K562 (cell line): Measurements from ENCODE around the gene LY6G6D. TPM values are rescaled to one million over a fixed set of nuclear protein-coding genes. Genes with fewer than 3 reads are reported as not detected.

Experiments used
- ADNP ChIP-seq: fragments of 200-800 bp; sonication (Bioruptor generic); IDR thresholded peaks from 2 replicates; pipeline ENCODE4 v1.6.1; 2016; ENCODE audit warnings: missing genetic modification characterization, missing compliant biosample characterization
- CEBPG ChIP-seq, 3 experiments: fragments of 200-800 bp in 1 of 3; sonication (Bioruptor generic) in 1 of 3; sonication (generic) in 1 of 3; formaldehyde crosslinking in 1 of 3; IDR thresholded peaks in 2 of 3; conservative IDR thresholded peaks in 1 of 3; 2 replicates each; pipeline versions ENCODE4 v1.6.1 to v1.8.0; 2016 to 2022; ENCODE audit warnings: missing compliant biosample characterization in 2 of 3, missing genetic modification characterization in 2 of 3, mild to moderate bottlenecking in 1 of 3, missing genetic modification reagents in 1 of 3
- ESRRA ChIP-seq: fragments of 450-650 bp; IDR thresholded peaks from 2 replicates; pipeline ENCODE4 v1.6.1; 2014; ENCODE audit warnings: low read depth, mild to moderate bottlenecking, moderate library complexity, borderline replicate concordance
- ESRRB ChIP-seq: fragments of 250-450 bp; sonication (Bioruptor Pico); IDR thresholded peaks from 2 replicates; pipeline ENCODE4 v1.5.0; 2020; ENCODE audit warnings: mild to moderate bottlenecking, moderate library complexity, borderline replicate concordance
- ILK ChIP-seq: fragments of 450-650 bp; IDR thresholded peaks from 2 replicates; pipeline ENCODE4 v1.6.1; 2016; ENCODE audit warnings: missing genetic modification characterization, low read depth, mild to moderate bottlenecking, missing compliant biosample characterization, moderate library complexity, borderline replicate concordance
- KDM5B ChIP-seq: fragments of 200-600 bp; sonication (generic); IDR thresholded peaks from 2 replicates; pipeline ENCODE4 v1.6.1; 2012; ENCODE audit warnings: low read depth, mild to moderate bottlenecking, moderate library complexity, low read length, control low read depth, inconsistent platforms; ENCODE audit not compliant: insufficient replicate concordance
- NR2F6 ChIP-seq: fragments of 450-650 bp; formaldehyde crosslinking; IDR thresholded peaks from 2 replicates; pipeline ENCODE4 v1.4.0; 2020; ENCODE audit warnings: mild to moderate bottlenecking
- ZNF165 ChIP-seq: fragments of 250-450 bp; sonication (Bioruptor Pico); IDR thresholded peaks from 2 replicates; pipeline ENCODE4 v1.4.0; 2020; ENCODE audit warnings: borderline replicate concordance
- ZNF586 ChIP-seq: fragments of 450-650 bp; formaldehyde crosslinking; conservative IDR thresholded peaks from 2 replicates; pipeline ENCODE4 v1.4.0; 2020; ENCODE audit warnings: mild to moderate bottlenecking, moderate library complexity
- ZNF592 ChIP-seq: fragments of 450-650 bp; IDR thresholded peaks from 2 replicates; pipeline ENCODE4 v1.6.1; 2017; ENCODE audit warnings: antibody characterized with exemption, mild to moderate bottlenecking
- ZNF609 ChIP-seq: sonication (generic); formaldehyde crosslinking; IDR thresholded peaks from 2 replicates; pipeline ENCODE4 v1.8.1; 2023; ENCODE audit warnings: missing genetic modification reagents, mild to moderate bottlenecking, borderline replicate concordance
- polyA plus RNA-seq, 8 experiments: library from polyadenylated mRNA; depleted of rRNA in 4 of 8; stranded (reverse) in 5 of 8; unstranded in 3 of 8; fragments of >200 nt; fragmentation: Nextera tagmentation in 2 of 8; fragmentation: Illumina TruSeq in 1 of 8; extraction: Ambion mirVana in 2 of 8; extraction: Trizol in 1 of 8; gene quantifications; 2 replicates each; pipeline versions ENCODE4 v1.2.1 to v1.2.3, GENCODE V29; 2011 to 2014; ENCODE audit warnings: inconsistent platforms in 1 of 8, missing spikeins in 1 of 8
- total RNA-seq, 7 experiments: library from RNA; depleted of rRNA in 6 of 7; stranded (reverse); fragments of >200 nt in 6 of 7; fragmentation: Illumina TruSeq in 2 of 7; extraction: Trizol in 2 of 7; gene quantifications; 2 replicates each; pipeline versions ENCODE4 v1.2.1 to v1.2.3, GENCODE V29; 2011 to 2021; ENCODE audit warnings: low replicate concordance in 1 of 7
- TF ChIP-seq, protein P1 (sequence below): IDR thresholded peaks from 2 replicates; pipeline ENCODE4 v1.6.1; 2014; ENCODE audit warnings: antibody characterized with exemption
- TF ChIP-seq, protein P2 (sequence below): fragments of 450-650 bp; IDR thresholded peaks from 2 replicates; pipeline ENCODE4 v1.6.1; 2014; ENCODE audit warnings: low read depth, mild to moderate bottlenecking, moderate library complexity, borderline replicate concordance

The LY6G6D gene
- total and polyA plus RNA-seq, 9 of the 15 experiments (the other 6 are each of a cell fraction or from before 2014, with no cell fraction given): 0.30 to 0.38 TPM; not detected in 7

- TF ChIP-seq ZNF609 (peak; percentile 78; the same call in 1 of the 2 replicates), ESRRB (no peak), NR2F6 (peak; percentile 82; the same call in 1 of the 2 replicates), ESRRA (no peak), ZNF592 (no peak), ILK (tag) (no peak), ZNF586 (CRISPR knock-in tag) (0 out of 2 replicates have a peak, but pooled peaks have one; percentile 14), ZNF165 (CRISPR knock-in tag) (peak; percentile 27; the same call in 1 of the 2 replicates), KDM5B (peak; percentile 50), CEBPG (CRISPR knock-in tag; IDR thresholded peaks at IDR 0.05) (peak; percentile 63; the same call in 1 of the 2 replicates), CEBPG (tag; conservative IDR thresholded peaks at IDR 0.05 in 1 of 2, IDR thresholded peaks at IDR 0.05 in 1 of 2) (no peak), ADNP (tag) (no peak)
- TF ChIP-seq, protein P1, sequence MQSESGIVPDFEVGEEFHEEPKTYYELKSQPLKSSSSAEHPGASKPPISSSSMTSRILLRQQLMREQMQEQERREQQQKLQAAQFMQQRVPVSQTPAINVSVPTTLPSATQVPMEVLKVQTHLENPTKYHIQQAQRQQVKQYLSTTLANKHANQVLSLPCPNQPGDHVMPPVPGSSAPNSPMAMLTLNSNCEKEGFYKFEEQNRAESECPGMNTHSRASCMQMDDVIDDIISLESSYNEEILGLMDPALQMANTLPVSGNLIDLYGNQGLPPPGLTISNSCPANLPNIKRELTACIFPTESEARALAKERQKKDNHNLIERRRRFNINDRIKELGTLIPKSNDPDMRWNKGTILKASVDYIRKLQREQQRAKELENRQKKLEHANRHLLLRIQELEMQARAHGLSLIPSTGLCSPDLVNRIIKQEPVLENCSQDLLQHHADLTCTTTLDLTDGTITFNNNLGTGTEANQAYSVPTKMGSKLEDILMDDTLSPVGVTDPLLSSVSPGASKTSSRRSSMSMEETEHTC: no peak
- TF ChIP-seq, protein P2, sequence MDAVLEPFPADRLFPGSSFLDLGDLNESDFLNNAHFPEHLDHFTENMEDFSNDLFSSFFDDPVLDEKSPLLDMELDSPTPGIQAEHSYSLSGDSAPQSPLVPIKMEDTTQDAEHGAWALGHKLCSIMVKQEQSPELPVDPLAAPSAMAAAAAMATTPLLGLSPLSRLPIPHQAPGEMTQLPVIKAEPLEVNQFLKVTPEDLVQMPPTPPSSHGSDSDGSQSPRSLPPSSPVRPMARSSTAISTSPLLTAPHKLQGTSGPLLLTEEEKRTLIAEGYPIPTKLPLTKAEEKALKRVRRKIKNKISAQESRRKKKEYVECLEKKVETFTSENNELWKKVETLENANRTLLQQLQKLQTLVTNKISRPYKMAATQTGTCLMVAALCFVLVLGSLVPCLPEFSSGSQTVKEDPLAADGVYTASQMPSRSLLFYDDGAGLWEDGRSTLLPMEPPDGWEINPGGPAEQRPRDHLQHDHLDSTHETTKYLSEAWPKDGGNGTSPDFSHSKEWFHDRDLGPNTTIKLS: no peak
Observed at GRCh38 chr6:31739639-31740396, 24.7 kb downstream of the LY6G6D start, which contains the start of gene MSH5 (continued).
